H1 (cell line): ENCODE measurements around the gene RND3.

Experiments used
- CBX5 ChIP-seq: fragments of 300-800, 300-1000 bp; sonication (generic); IDR thresholded peaks from 2 replicates; pipeline ENCODE4 v1.7.1; 2016; ENCODE audit warnings: antibody characterized with exemption, low read length, low read depth
- JUN ChIP-seq: IDR thresholded peaks from 2 replicates; pipeline ENCODE4 v1.6.1; 2011; ENCODE audit warnings: low read depth, mild to moderate bottlenecking, improper control_type of control experiment, low read length
- TF ChIP-seq, protein P1 (sequence below), 3 experiments: IDR thresholded peaks; 1 replicate in 2 of 3; 2 replicates in 1 of 3; pipeline versions ENCODE4 v1.5.1 to v1.6.1; 2011; ENCODE audit warnings: low read length in 3 of 3, mild to moderate bottlenecking in 3 of 3, inconsistent platforms in 2 of 3, low read depth in 1 of 3, moderate library complexity in 1 of 3; ENCODE audit not compliant: insufficient read depth in 1 of 3; ENCODE audit errors: control extremely low read depth in 1 of 3

DNA sequence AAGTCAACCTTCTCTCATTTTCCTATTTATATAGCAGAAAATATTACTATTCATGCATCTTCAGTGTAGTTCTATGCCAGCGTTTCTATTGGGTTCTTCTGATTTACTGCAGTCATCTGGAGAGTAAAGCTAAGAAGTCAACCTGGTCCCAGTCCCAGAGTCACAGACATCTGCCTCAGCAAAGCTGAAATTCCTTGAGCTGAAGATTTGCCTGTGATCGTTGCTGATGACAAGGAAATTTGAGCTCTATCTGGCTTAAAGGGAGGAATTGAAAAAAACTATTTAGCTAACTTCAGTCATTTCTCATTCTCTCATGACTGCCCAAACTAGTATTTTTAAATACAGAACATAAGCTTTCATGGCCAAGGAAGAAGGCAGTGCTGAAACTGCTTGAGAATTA, 45.7 kb downstream of the RND3 start:
- no peak for TF ChIP-seq CBX5
- TF ChIP-seq JUN, result no peak
- TF ChIP-seq, protein P1, sequence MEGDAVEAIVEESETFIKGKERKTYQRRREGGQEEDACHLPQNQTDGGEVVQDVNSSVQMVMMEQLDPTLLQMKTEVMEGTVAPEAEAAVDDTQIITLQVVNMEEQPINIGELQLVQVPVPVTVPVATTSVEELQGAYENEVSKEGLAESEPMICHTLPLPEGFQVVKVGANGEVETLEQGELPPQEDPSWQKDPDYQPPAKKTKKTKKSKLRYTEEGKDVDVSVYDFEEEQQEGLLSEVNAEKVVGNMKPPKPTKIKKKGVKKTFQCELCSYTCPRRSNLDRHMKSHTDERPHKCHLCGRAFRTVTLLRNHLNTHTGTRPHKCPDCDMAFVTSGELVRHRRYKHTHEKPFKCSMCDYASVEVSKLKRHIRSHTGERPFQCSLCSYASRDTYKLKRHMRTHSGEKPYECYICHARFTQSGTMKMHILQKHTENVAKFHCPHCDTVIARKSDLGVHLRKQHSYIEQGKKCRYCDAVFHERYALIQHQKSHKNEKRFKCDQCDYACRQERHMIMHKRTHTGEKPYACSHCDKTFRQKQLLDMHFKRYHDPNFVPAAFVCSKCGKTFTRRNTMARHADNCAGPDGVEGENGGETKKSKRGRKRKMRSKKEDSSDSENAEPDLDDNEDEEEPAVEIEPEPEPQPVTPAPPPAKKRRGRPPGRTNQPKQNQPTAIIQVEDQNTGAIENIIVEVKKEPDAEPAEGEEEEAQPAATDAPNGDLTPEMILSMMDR (IDR thresholded peaks at IDR 0.05; ENCODE audit: control extremely low read depth in 1 of 3, insufficient read depth in 1 of 3, low read depth in 1 of 3, low read length in 3 of 3), result no peak
